Breast epithelium (tissue), 3 donors: ENCODE results near the gene POC5.

ENCODE experiments used
- CTCF ChIP-seq, 3 donors: fragments of 450-650 bp; IDR thresholded peaks; one replicate each; pipeline ENCODE4 v1.5.1; 2016 to 2017; ENCODE audit warnings: antibody characterized with exemption in 3 of 3, mild to moderate bottlenecking in 3 of 3, moderate library complexity in 3 of 3
- POLR2A ChIP-seq: fragments of 450-650 bp; IDR thresholded peaks from one replicate; pipeline ENCODE4 v1.6.1; 2016; ENCODE audit warnings: antibody characterized with exemption, mild to moderate bottlenecking, moderate library complexity

- TF ChIP-seq POLR2A (no peak), CTCF (IDR thresholded peaks at IDR 0.05) (no peak)
Measured at GRCh38 chr5:75675783-75676182, 41.5 kb downstream of the POC5 start.
